ENCODE data around the gene COL1A2. TPM values are rescaled to one million over a fixed set of nuclear protein-coding genes. Genes with fewer than 3 reads are reported as not detected.
A peak's percentile ranks its signal among the peaks of the same experiment; 100 is the strongest.

The COL1A2 gene
- total and polyA plus RNA-seq, 2 experiments from 2014 or later, result 1,836 to 2,200 TPM

GRCh38 chr7:94422827-94423460, 28.2 kb downstream of the COL1A2 start:
- no peak overlapping the region for H3K4me2 ChIP-seq

GRCh38 chr7:94423863-94424735, 29.4 kb downstream of the COL1A2 start:
- peak overlapping the region; percentile 67 for H3K27ac ChIP-seq
- no peak for DNase-seq (ENCODE audit: low spot score)
- no peak overlapping the region for H3K4me2 ChIP-seq

More at GRCh38 chr7:94422827-94423460, 28.2 kb downstream of the COL1A2 start:
- 89% methylated on average over 5 of the region's 5 CpGs for WGBS (ENCODE audit: low lambda C conversion rate, missing lambda C conversion rate)
- H3K27ac ChIP-seq, result peak overlapping the region; percentile 67
- no peak overlapping the region for H2AFZ ChIP-seq
- no peak for TF ChIP-seq EZH2phosphoT487 (IDR thresholded peaks at IDR 0.05; ENCODE audit: low read depth, severe bottlenecking, unreplicated experiment)
- no peak for TF ChIP-seq EZH2 (IDR thresholded peaks at IDR 0.05; ENCODE audit: borderline replicate concordance)
- no peak for TF ChIP-seq CTCF (IDR thresholded peaks at IDR 0.05; ENCODE audit: poor library complexity)
- no peak for DNase-seq (ENCODE audit: low spot score)
- H3K4me1 ChIP-seq (ENCODE audit: insufficient read depth), result peaks cover 9% of the 10 kb centered on the region
- no peaks in the 10 kb centered on the region for H3K9me3 ChIP-seq (ENCODE audit: low read depth)
- H3K36me3 ChIP-seq (replicated peaks; ENCODE audit: insufficient read depth, low read depth), result peaks cover 3% of the 10 kb centered on the region
- no peaks in the 10 kb centered on the region for H3K27me3 ChIP-seq
- H3K79me2 ChIP-seq, result no peaks in the 10 kb centered on the region
- no peak overlapping the region for H3K4me3 ChIP-seq
- H3K9me2 ChIP-seq (replicated peaks; ENCODE audit: insufficient read depth), result no peaks in the 10 kb centered on the region
- peaks cover 21% of the 10 kb centered on the region for H4K20me1 ChIP-seq (ENCODE audit: insufficient read depth, poor library complexity, severe bottlenecking)

GRCh38 chr7:94425546-94425945, 30.9 kb downstream of the COL1A2 start:
- 94% methylated on average over 10 of the region's 10 CpGs for WGBS (ENCODE audit: low lambda C conversion rate, missing lambda C conversion rate)
- Histone ChIP-seq H3K9me3 (ENCODE audit: low read depth) (no peaks in the 10 kb centered on the region), H3K9me2 (replicated peaks; ENCODE audit: insufficient read depth) (no peaks in the 10 kb centered on the region), H3K79me2 (no peaks in the 10 kb centered on the region), H3K4me1 (ENCODE audit: insufficient read depth) (peaks cover 9% of the 10 kb centered on the region), H3K4me2 (no peak overlapping the region), H3K36me3 (replicated peaks; ENCODE audit: insufficient read depth, low read depth) (no peaks in the 10 kb centered on the region), H2AFZ (no peak overlapping the region), H4K20me1 (ENCODE audit: insufficient read depth, poor library complexity, severe bottlenecking) (peaks cover 11% of the 10 kb centered on the region), H3K4me3 (no peak overlapping the region), H3K27ac (peak overlapping the region; percentile 67), H3K27me3 (no peaks in the 10 kb centered on the region)
- TF ChIP-seq EZH2phosphoT487 (IDR thresholded peaks at IDR 0.05; ENCODE audit: low read depth, severe bottlenecking, unreplicated experiment) (no peak), EZH2 (IDR thresholded peaks at IDR 0.05; ENCODE audit: borderline replicate concordance) (no peak), CTCF (IDR thresholded peaks at IDR 0.05; ENCODE audit: poor library complexity) (no peak)
- DNase-seq (ENCODE audit: low spot score), result no peak

More at GRCh38 chr7:94423863-94424735, 29.4 kb downstream of the COL1A2 start:
- Histone ChIP-seq H3K4me1 (ENCODE audit: insufficient read depth) (peaks cover 9% of the 10 kb centered on the region), H3K36me3 (replicated peaks; ENCODE audit: insufficient read depth, low read depth) (peaks cover under 1% of the 10 kb centered on the region), H4K20me1 (ENCODE audit: insufficient read depth, poor library complexity, severe bottlenecking) (peaks cover 13% of the 10 kb centered on the region), H3K9me2 (replicated peaks; ENCODE audit: insufficient read depth) (no peaks in the 10 kb centered on the region), H3K27me3 (no peaks in the 10 kb centered on the region), H3K79me2 (no peaks in the 10 kb centered on the region), H3K9me3 (ENCODE audit: low read depth) (no peaks in the 10 kb centered on the region), H3K4me3 (no peak overlapping the region), H2AFZ (no peak overlapping the region)
- no peak for TF ChIP-seq CTCF (IDR thresholded peaks at IDR 0.05; ENCODE audit: poor library complexity)
- TF ChIP-seq EZH2 (IDR thresholded peaks at IDR 0.05; ENCODE audit: borderline replicate concordance), result no peak
- no peak for TF ChIP-seq EZH2phosphoT487 (IDR thresholded peaks at IDR 0.05; ENCODE audit: low read depth, severe bottlenecking, unreplicated experiment)
- WGBS (ENCODE audit: low lambda C conversion rate, missing lambda C conversion rate), result 84% methylated on average over 5 of the region's 5 CpGs

Data from hepatocyte (in vitro differentiated cells).